CD8-positive, alpha-beta memory T cell (primary cell): Measurements from ENCODE around the gene BLM. TPM values are rescaled to one million over a fixed set of nuclear protein-coding genes. Genes with fewer than 3 reads are reported as not detected.

Experiments used
- CTCF ChIA-PET: fragments of 350-600 bp; sonication (Branson Sonifier 250); formaldehyde crosslinking; loops from one replicate; lab custom pipeline; 2021; ENCODE audit warnings: antibody characterized with exemption; lab: Charles Lee
- POLR2A ChIA-PET: fragments of 350-600 bp; sonication (Branson Sonifier 250); formaldehyde crosslinking; loops from one replicate; lab custom pipeline; 2021; ENCODE audit warnings: antibody characterized with exemption; lab: Charles Lee
- DNase-seq, 5 donors: peaks; one replicate each; pipeline versions ENCODE4 v3.0.0 to v3.0.0-alpha.2; 2020 to 2022; ENCODE audit warnings: mixed read lengths in 1 of 5
- H3K27ac ChIP-seq: one replicate; pipeline ENCODE4 v1.7.0; 2013; ENCODE audit warnings: low read depth, mild to moderate bottlenecking, low read length, moderate library complexity
- H3K27me3 ChIP-seq: 2 replicates; pipeline ENCODE4 v1.7.0; 2013; ENCODE audit warnings: low read length, mild to moderate bottlenecking; ENCODE audit not compliant: insufficient read depth, poor library complexity, severe bottlenecking
- H3K36me3 ChIP-seq: 2 replicates; pipeline ENCODE4 v1.7.0; 2013; ENCODE audit warnings: mild to moderate bottlenecking, low read length, moderate library complexity; ENCODE audit not compliant: insufficient read depth
- H3K4me1 ChIP-seq: 2 replicates; pipeline ENCODE4 v1.7.0; 2013; ENCODE audit warnings: mild to moderate bottlenecking, low read length, moderate library complexity; ENCODE audit not compliant: insufficient read depth
- H3K4me3 ChIP-seq: 2 replicates; pipeline ENCODE4 v1.7.0; 2013; ENCODE audit warnings: mild to moderate bottlenecking, low read length
- H3K9me3 ChIP-seq: 2 replicates; pipeline ENCODE4 v1.7.0; 2013; ENCODE audit warnings: mild to moderate bottlenecking, low read length
- H3K27ac Mint-ChIP-seq, 8 donors: one replicate each; pipeline ENCODE4 v1.8.0; 2020 to 2021; ENCODE audit warnings: mixed read lengths in 8 of 8, mild to moderate bottlenecking in 6 of 8, inconsistent platforms in 3 of 8, moderate library complexity in 3 of 8
- H3K27me3 Mint-ChIP-seq, 2 donors: one replicate each; pipeline ENCODE4 v1.8.0; 2020 to 2021; ENCODE audit warnings: mixed read lengths in 2 of 2, mild to moderate bottlenecking in 1 of 2, moderate library complexity in 1 of 2
- H3K36me3 Mint-ChIP-seq, 3 donors: one replicate each; pipeline ENCODE4 v1.8.0; 2020 to 2021; ENCODE audit warnings: mixed read lengths in 3 of 3, inconsistent platforms in 1 of 3, mild to moderate bottlenecking in 1 of 3
- H3K4me1 Mint-ChIP-seq, 3 donors: one replicate each; pipeline ENCODE4 v1.8.0; 2020 to 2021; ENCODE audit warnings: mixed read lengths in 3 of 3, inconsistent platforms in 1 of 3, mild to moderate bottlenecking in 1 of 3
- H3K4me3 Mint-ChIP-seq, 7 donors: one replicate each; pipeline ENCODE4 v1.8.0; 2020 to 2021; ENCODE audit warnings: mixed read lengths in 7 of 7, mild to moderate bottlenecking in 6 of 7, moderate library complexity in 4 of 7, inconsistent platforms in 2 of 7
- H3K9me3 Mint-ChIP-seq, 5 donors: one replicate each; pipeline ENCODE4 v1.8.0; 2020 to 2022; ENCODE audit warnings: mixed read lengths in 5 of 5, mild to moderate bottlenecking in 3 of 5, moderate library complexity in 2 of 5, inconsistent platforms in 1 of 5
- polyA plus RNA-seq: library from polyadenylated mRNA; unstranded; fragments of 300-500 nt; fragmentation: Illumina TruSeq; gene quantifications from one replicate; pipeline ENCODE4 v1.2.3, GENCODE V29; 2021
- total RNA-seq, 2 experiments: library from RNA; stranded (reverse); gene quantifications; one replicate each; pipeline ENCODE4 v1.2.3, GENCODE V29; 2021

BLM gene
- total and polyA plus RNA-seq, 3 experiments from 2014 or later, result 5.8 to 37.6 (median 37.0) TPM

DNA sequence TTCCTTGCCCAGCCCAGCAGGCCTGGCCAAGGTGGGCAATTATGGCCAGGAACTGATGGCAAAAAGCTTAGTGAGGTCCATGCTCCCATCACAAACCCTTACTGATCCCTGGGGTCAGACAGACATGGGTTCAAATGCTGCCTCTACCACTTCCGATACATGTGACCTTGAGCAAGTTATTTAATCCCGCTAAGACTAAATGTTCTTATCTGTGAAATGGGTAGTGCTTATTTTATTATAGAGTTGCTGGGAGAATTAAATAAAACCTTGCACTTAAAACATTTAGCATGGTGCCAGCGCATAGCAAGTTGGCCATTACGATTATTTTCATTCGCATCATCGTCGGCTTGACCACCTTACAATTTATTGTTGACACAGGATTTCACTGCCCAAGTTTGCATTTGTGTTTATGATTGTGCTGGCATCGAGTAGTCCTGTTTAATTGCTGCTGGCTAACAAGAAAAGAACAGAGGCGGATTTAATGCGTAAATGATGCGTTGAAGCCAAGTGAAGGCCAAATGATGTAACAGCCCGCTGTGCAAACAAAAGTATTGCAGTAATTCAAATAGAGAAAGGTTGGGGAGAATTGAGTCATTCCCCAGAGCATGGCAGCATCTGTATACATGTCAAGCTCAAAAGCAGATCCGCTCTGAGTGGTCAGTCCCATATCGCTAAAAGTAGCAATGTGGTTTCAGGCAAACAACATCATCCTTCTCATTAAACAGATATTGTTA is 144.0 kb downstream of the BLM start:
- H3K4me3 ChIP-seq, result no peak overlapping the region
- H3K27ac Mint-ChIP-seq, result peak overlapping the region in 2 of 8 donors; percentile 31 to 47
- no peaks in the 10 kb centered on the region for H3K36me3 ChIP-seq
- DNase-seq, result no peak
- no peak overlapping the region for H3K27ac ChIP-seq
- peaks cover 4 to 6% of the 10 kb centered on the region in 2 donors for H3K27me3 Mint-ChIP-seq
- H3K27me3 ChIP-seq, result no peaks in the 10 kb centered on the region
- H3K4me1 Mint-ChIP-seq, result peaks cover 21 to 28% (median 22%) of the 10 kb centered on the region in 3 donors
- no peaks in the 10 kb centered on the region for H3K9me3 Mint-ChIP-seq
- H3K36me3 Mint-ChIP-seq, result no peaks in the 10 kb centered on the region
- peaks cover 18% of the 10 kb centered on the region for H3K4me1 ChIP-seq
- no peak overlapping the region for H3K4me3 Mint-ChIP-seq
- ChIA-PET CTCF (no interaction called here), POLR2A (no interaction called here)
- no peaks in the 10 kb centered on the region for H3K9me3 ChIP-seq

DNA sequence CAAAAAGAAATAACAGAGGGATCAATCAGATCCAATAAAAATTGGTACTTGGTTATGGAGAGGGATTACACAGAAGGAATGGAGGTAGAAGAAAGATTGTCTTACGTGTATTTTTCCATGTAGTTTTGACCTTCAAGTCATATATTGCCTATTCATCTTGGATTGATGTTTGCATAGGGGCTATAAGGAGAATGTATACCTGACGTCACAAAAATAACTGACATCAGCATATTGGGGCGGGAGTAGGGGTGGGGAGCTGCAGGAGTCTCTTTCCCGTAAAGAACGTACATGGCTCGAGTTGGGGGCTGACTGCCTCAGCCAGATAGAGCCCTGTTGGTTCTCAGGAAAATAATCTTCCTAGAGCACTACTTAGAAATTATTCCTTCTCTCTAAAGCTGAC is 145.3 kb downstream of the BLM start:
- no peak for DNase-seq
- H3K9me3 Mint-ChIP-seq, result no peaks in the 10 kb centered on the region
- POLR2A ChIA-PET, result no interaction called here
- CTCF ChIA-PET, result no interaction called here
- peaks cover 7 to 15% (median 12%) of the 10 kb centered on the region in 3 donors for H3K4me1 Mint-ChIP-seq
- Histone ChIP-seq H3K36me3 (no peaks in the 10 kb centered on the region), H3K27ac (no peak overlapping the region), H3K9me3 (no peaks in the 10 kb centered on the region), H3K4me1 (peaks cover 6% of the 10 kb centered on the region), H3K27me3 (no peaks in the 10 kb centered on the region), H3K4me3 (no peak overlapping the region)
- H3K27ac Mint-ChIP-seq, result no peak overlapping the region
- H3K27me3 Mint-ChIP-seq, result peaks cover 4 to 6% of the 10 kb centered on the region in 2 donors
- no peaks in the 10 kb centered on the region for H3K36me3 Mint-ChIP-seq
- H3K4me3 Mint-ChIP-seq, result no peak overlapping the region

DNA sequence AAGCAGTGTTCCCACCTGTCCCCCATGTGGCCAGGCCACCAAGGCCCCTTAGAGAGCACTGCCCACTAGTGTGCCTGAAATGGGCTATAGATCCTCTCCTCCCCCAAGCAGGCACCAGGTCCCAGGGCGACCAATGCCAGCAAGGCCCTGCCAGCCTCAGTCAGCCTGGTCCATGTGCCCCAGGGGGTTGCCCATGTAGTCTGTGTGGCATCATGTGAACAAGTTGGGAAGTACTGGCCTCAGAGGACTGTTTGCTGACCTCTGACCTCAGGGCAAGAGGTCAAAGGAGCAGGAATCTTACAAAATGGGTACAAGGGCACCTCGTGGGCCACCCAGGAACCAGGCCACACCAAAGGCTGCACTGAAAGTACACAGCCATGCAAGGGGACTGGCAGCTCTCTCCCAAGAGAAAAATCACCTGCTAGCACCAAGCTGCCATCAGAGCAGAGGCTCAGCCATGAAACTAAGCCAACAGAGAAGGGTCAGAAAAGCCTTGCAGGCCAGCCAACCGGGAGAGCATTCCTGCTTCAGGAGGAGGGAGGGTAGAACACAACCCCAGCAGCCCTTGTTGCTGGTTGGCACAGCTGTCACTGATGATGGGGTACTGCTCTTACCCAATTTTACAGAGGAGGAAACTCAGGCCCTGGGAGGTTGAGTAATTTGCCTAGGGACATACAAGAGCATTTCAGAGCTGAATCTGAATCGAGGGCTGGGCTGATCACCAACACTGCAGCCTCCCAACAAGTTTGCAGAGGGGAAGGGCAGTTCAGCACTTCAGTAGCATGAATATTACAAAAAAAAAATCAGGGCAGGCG is 146.0 kb downstream of the BLM start:
- Histone ChIP-seq H3K27ac (no peak overlapping the region), H3K9me3 (no peaks in the 10 kb centered on the region), H3K27me3 (no peaks in the 10 kb centered on the region), H3K4me3 (no peak overlapping the region), H3K4me1 (no peaks in the 10 kb centered on the region), H3K36me3 (no peaks in the 10 kb centered on the region)
- POLR2A ChIA-PET, result no interaction called here
- Mint-ChIP-seq H3K4me3 (no peak overlapping the region), H3K27ac (no peak overlapping the region), H3K27me3 (peaks cover 4 to 6% of the 10 kb centered on the region in 2 donors), H3K4me1 (peaks cover 2 to 8% (median 8%) of the 10 kb centered on the region in 3 donors), H3K9me3 (no peaks in the 10 kb centered on the region), H3K36me3 (no peaks in the 10 kb centered on the region)
- CTCF ChIA-PET, result interaction anchor here (1.1 kb wide), 1 partner anchor 23 kb away, joined by 3 read pairs; no protein-coding TSS in a partner anchor
- DNase-seq, result no peak

DNA sequence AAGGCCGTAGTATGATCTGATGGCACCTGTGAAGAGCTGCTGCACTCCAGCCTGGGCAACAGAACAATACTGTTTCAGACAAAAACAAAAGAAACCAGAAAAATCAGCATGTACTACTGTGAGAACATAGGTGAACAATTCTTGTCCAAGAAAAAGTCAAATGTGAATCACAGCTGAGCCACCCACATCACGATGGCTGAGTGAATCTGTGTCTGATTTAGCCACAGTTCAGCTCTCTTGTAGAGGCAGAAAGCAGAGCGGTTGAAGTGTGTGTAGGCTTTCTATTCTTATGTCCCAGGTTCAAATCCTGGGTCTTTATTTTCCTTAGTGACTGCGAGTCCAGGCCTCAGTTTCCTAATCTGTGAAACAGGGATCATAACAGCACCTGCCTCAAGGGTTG is 146.8 kb downstream of the BLM start:
- no peaks in the 10 kb centered on the region for H3K9me3 ChIP-seq
- H3K27ac ChIP-seq, result no peak overlapping the region
- Mint-ChIP-seq H3K4me1 (peaks cover 7 to 12% (median 10%) of the 10 kb centered on the region in 3 donors), H3K9me3 (no peaks in the 10 kb centered on the region), H3K27ac (no peak overlapping the region), H3K27me3 (peaks cover 4 to 6% of the 10 kb centered on the region in 2 donors), H3K4me3 (no peak overlapping the region), H3K36me3 (no peaks in the 10 kb centered on the region)
- DNase-seq, result no peak
- CTCF ChIA-PET, result interaction anchor here (1.1 kb wide), 1 partner anchor 22 kb away, joined by 3 read pairs; no protein-coding TSS in a partner anchor
- no peaks in the 10 kb centered on the region for H3K36me3 ChIP-seq
- POLR2A ChIA-PET, result no interaction called here
- no peak overlapping the region for H3K4me3 ChIP-seq
- H3K4me1 ChIP-seq, result no peaks in the 10 kb centered on the region
- H3K27me3 ChIP-seq, result no peaks in the 10 kb centered on the region

DNA sequence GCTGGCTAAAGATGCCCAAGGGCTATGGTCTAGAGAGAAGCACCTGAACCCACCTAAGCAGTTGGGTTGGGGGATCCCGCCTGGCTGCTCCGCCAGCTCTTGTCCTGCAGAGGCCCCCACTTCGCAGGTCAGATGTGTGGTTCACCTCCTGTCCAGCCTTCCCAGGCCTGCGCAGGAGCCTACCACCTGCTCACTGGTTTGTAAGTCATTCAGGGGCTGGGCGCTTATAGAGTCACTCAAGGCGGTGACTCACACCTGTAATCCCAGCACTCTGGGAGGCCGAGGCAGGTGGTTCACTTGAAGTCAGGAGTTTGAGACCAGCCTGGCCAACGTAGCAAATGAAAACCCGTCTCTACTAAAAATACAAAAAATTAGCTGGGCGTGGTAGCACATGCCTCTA is 147.4 kb downstream of the BLM start:
- Mint-ChIP-seq H3K27me3 (peaks cover 4 to 6% of the 10 kb centered on the region in 2 donors), H3K27ac (no peak overlapping the region), H3K4me3 (no peak overlapping the region), H3K4me1 (peaks cover 6 to 13% (median 10%) of the 10 kb centered on the region in 3 donors), H3K36me3 (no peaks in the 10 kb centered on the region), H3K9me3 (no peaks in the 10 kb centered on the region)
- CTCF ChIA-PET, result interaction anchor here (1.1 kb wide), 1 partner anchor 22 kb away, joined by 3 read pairs; no protein-coding TSS in a partner anchor
- no peak overlapping the region for H3K4me3 ChIP-seq
- H3K9me3 ChIP-seq, result no peaks in the 10 kb centered on the region
- no peaks in the 10 kb centered on the region for H3K27me3 ChIP-seq
- H3K27ac ChIP-seq, result no peak overlapping the region
- POLR2A ChIA-PET, result no interaction called here
- peaks cover 2% of the 10 kb centered on the region for H3K4me1 ChIP-seq
- no peaks in the 10 kb centered on the region for H3K36me3 ChIP-seq
- no peak for DNase-seq

DNA sequence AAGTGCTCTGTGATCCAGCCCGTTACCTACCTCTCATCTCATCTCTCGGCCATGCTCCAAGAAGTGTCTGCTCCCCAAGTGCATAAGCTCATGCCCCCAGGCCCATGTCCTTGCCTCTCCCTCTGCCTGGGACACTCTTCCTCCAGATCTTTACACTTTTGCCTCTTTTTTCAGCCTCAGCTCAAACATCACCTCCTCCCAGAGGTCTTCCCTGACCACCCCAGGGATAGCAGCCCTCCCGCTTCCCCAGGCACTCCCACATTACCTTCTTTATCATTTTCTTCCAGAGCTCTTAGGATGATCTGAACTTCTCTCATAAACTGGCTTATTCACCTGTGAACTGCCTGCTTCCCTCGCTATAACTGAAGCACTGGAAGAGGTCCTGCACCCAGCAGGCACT is 148.6 kb downstream of the BLM start:
- Histone ChIP-seq H3K9me3 (no peaks in the 10 kb centered on the region), H3K4me1 (peaks cover 14% of the 10 kb centered on the region), H3K4me3 (no peak overlapping the region), H3K27me3 (no peaks in the 10 kb centered on the region), H3K27ac (no peak overlapping the region), H3K36me3 (no peaks in the 10 kb centered on the region)
- peaks cover 16 to 22% (median 21%) of the 10 kb centered on the region in 3 donors for H3K4me1 Mint-ChIP-seq
- H3K27ac Mint-ChIP-seq, result peak overlapping the region in 1 of 8 donors; percentile 42
- H3K27me3 Mint-ChIP-seq, result peaks cover 4 to 6% of the 10 kb centered on the region in 2 donors
- H3K36me3 Mint-ChIP-seq, result no peaks in the 10 kb centered on the region
- ChIA-PET POLR2A (no interaction called here), CTCF (interaction anchor here (0.9 kb wide), 1 partner anchor 20 kb away, joined by 4 read pairs; no protein-coding TSS in a partner anchor)
- H3K9me3 Mint-ChIP-seq, result no peaks in the 10 kb centered on the region
- no peak overlapping the region for H3K4me3 Mint-ChIP-seq
- DNase-seq, result no peak
